OCI-M2 (cell line): Measurements from ENCODE around the gene SETD4.

Source experiments
- DNase-seq: peaks from one replicate; lab custom pipeline; 2025; ENCODE audit not compliant: unreplicated experiment; lab: John Stamatoyannopoulos, UW

Gene SETD4

DNA sequence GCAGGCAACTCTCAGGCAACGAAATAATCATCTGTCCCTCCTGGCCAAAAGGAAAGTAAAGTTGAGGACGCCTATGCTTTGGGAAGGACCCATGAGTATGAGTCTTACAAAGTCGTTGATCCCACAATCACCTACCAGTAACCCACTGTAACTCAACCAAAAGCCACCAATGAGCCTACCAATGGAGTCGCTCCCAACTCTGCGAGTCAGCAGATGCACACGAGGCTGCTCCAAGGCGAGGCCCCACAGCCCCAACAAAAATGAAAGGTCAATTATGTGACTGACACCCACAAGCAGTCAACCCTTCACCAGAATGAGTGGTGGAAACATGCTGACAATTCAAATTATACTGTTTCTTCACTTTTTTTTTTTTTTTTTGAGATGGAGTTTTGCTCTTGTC, 12.0 kb downstream of the SETD4 start:
- no peak for DNase-seq

- DNase-seq: no peak
Observed at GRCh38 chr21:36047139-36047538, 13.2 kb downstream of the SETD4 start.

- DNase-seq: no peak
Observed at GRCh38 chr21:36045993-36046392, 14.3 kb downstream of the SETD4 start.

- no peak for DNase-seq
Observed at GRCh38 chr21:36044056-36044455, 16.3 kb downstream of the SETD4 start.

DNA sequence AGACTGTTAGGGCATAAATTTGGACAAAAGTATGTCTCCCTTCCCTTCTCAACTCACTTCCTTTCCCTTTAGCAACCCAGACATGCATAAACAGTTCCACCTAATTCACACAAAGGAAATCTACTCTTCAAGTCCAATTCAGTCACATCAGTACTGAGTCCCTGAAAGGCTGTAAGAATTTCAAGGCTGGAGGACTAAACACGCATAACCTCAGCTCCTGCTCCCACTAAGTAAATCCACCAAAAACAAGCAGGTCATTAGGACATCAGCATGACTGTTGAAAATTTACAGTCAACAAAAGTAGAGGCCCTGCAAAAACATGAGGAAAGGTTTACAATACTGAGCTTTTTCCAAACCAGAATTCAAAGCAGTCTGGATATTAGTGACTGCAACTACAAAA, 18.4 kb downstream of the SETD4 start:
- DNase-seq: no peak

GRCh38 chr21:36040389-36040788, 19.9 kb downstream of the SETD4 start:
- DNase-seq: no peak

GRCh38 chr21:36039861-36040260, 20.5 kb downstream of the SETD4 start:
- DNase-seq: no peak

- no peak for DNase-seq
Observed at GRCh38 chr21:36038701-36039497, 21.4 kb downstream of the SETD4 start.

- no peak for DNase-seq
Observed at GRCh38 chr21:36035381-36035791, 24.9 kb downstream of the SETD4 start.

DNA sequence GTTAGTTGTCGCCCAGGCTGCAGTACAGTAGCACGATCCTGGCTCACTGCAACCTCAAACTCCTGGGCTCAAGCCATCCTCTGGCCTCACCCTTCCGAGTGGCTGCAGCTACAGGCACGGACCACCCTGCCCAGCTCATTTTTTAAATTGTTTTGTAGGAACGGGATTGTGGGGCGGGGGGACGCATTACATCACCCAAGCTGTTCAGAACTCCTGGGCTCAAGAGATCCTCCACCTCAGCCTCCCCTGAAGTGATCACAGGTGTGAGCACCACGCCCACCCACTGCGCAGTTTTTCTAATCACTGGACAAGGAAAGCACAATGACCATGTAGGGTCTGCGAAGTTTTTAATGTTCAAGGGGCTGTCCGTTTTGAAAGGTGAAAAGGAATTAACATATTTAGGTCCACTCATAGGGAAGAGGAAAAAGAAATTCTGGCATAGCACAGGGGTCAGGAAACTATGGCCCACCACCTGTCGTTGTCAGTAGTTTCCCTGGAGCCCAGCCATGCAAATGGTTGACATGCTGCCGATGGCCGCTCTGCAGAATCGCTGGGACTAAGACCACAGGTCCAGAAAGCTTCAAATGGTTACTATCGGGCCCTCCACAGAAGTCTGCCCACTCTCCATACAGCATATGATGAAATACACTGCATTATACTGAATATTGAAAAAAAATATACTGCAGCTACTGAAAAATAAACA, 26.0 kb downstream of the SETD4 start:
- no peak for DNase-seq

- DNase-seq: no peak
Observed at GRCh38 chr21:36032647-36033406, 27.5 kb downstream of the SETD4 start.

- no peak for DNase-seq
Observed at GRCh38 chr21:36030581-36031189, 29.6 kb downstream of the SETD4 start.

- no peak for DNase-seq
Observed at GRCh38 chr21:36029309-36029708, 31.0 kb downstream of the SETD4 start.

DNA sequence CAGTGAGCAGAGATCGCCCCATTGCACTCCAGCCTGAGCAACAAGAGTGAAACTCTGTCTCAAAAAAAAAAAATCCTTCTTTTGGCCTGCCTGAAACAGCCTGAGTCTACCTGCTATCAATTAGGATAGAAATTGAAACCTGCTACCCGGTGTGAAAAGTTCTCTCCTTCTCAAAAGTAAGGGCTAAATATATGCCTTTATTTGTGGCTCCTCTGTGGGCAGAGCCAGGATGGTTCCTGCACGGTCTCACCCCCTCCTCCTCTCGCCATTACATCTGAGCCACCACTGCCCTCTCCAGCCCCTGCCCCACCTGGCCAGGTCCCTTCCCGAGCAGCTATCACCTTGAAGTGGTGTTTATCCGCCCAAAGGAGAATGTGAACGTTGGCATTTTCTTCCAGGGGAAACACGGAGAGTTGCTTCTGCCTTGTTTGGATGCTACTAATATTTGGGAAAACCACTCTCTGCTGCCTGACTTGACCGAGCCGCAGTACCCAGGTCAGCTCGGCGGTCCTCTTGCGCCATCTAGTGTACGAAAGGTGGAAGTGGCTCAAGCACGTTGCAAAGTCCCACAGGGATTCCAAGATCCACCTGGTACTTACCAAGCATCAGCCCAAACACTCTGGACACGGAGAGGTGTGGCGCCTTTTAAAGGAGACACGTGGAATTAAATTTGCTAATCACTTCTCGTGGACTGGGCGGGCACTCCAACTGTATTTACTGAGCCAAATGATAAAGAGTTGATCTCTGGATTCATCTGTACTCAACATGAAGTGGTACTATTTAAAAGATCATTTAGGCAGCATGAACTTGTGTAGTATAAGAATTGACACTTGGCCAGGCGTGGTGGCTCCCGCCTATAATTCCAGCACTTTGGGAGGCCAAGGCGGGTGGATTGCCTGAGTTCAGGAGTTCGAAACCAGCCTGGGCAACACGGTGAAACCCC, 31.9 kb downstream of the SETD4 start:
- DNase-seq: no peak

DNA sequence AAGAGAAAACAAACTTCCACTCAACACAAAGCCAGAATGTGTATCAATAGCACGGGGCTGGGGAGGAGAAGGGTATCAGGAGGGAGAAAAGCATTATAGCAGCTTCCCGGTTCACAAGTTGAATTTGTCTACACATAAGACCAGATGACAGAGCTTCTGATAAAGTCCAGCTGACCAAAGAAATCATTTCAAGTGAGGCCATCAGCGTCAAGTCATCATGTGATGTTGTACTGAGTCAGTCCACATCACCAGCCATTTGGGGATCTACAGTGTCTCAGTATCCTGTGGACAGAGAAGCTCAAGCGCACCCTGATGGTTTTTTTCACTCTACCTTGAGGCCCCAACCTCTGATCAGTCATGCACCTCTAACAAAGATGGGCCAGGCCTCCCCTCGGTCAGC, 33.0 kb downstream of the SETD4 start:
- no peak for DNase-seq

GRCh38 chr21:36024782-36025181, 35.5 kb downstream of the SETD4 start:
- DNase-seq: no peak

- DNase-seq: no peak
Observed at GRCh38 chr21:36023092-36023480, 37.2 kb downstream of the SETD4 start.

- DNase-seq: no peak
Observed at GRCh38 chr21:36022427-36023091, 37.8 kb downstream of the SETD4 start.

GRCh38 chr21:36021251-36021837, 39.0 kb downstream of the SETD4 start:
- DNase-seq: no peak
